KMS-11 (cell line): ENCODE data around the gene CAPN7.

ENCODE experiments used
- H2AFZ ChIP-seq: fragments of 200-600 bp; sonication (generic); 2 replicates; pipeline ENCODE4 v1.6.1; 2016; ENCODE audit warnings: antibody characterized with exemption, mixed run types, low read depth
- H3K27ac ChIP-seq: fragments of 200-600 bp; sonication (generic); 2 replicates; pipeline ENCODE4 v1.6.1; 2016; ENCODE audit warnings: mild to moderate bottlenecking, mixed run types
- H3K27me3 ChIP-seq: fragments of 200-600 bp; sonication (generic); 2 replicates; pipeline ENCODE4 v1.6.1; 2017; ENCODE audit warnings: mild to moderate bottlenecking, low read depth, mixed run types, moderate library complexity; ENCODE audit not compliant: insufficient read depth
- H3K36me3 ChIP-seq: fragments of 200-600 bp; sonication (generic); 2 replicates; pipeline ENCODE4 v1.6.1; 2017; ENCODE audit warnings: mild to moderate bottlenecking, mixed run types; ENCODE audit not compliant: insufficient read depth
- H3K4me1 ChIP-seq: fragments of 200-600 bp; sonication (generic); 2 replicates; pipeline ENCODE4 v1.6.1; 2016; ENCODE audit warnings: mild to moderate bottlenecking, low read depth, mixed run types; ENCODE audit not compliant: poor library complexity, severe bottlenecking
- H3K4me2 ChIP-seq: fragments of 200-600 bp; sonication (generic); 2 replicates; pipeline ENCODE4 v1.7.0; 2016; ENCODE audit warnings: mild to moderate bottlenecking, mixed run types
- H3K4me3 ChIP-seq: fragments of 200-600 bp; sonication (generic); IDR thresholded peaks from 2 replicates; pipeline ENCODE4 v1.6.1; 2017; ENCODE audit warnings: low read depth, low read length, mixed read lengths; ENCODE audit not compliant: insufficient read depth
- H3K79me2 ChIP-seq: fragments of 200-600 bp; sonication (generic); 2 replicates; pipeline ENCODE4 v1.6.1; 2016; ENCODE audit warnings: low read depth, mixed run types; ENCODE audit not compliant: insufficient read depth
- H3K9ac ChIP-seq: fragments of 200-600 bp; sonication (generic); 2 replicates; pipeline ENCODE4 v1.6.1; 2016; ENCODE audit warnings: mild to moderate bottlenecking, mixed run types
- H4K20me1 ChIP-seq: fragments of 200-600 bp; sonication (generic); 2 replicates; pipeline ENCODE4 v1.6.1; 2016; ENCODE audit warnings: mild to moderate bottlenecking, mixed run types; ENCODE audit not compliant: insufficient read depth
- CTCF ChIP-seq: fragments of 200-600 bp; sonication (generic); conservative IDR thresholded peaks from 2 replicates; pipeline ENCODE4 v1.6.1; 2017; ENCODE audit warnings: low read depth, mild to moderate bottlenecking, antibody characterized with exemption, low read length, moderate library complexity, mixed read lengths

The CAPN7 gene

GRCh38 chr3:15171096-15171495, 35.0 kb upstream of the CAPN7 start:
- H4K20me1 ChIP-seq, result no peaks in the 10 kb centered on the region
- H3K4me2 ChIP-seq, result no peak overlapping the region
- H3K4me3 ChIP-seq, result no peak overlapping the region
- no peak overlapping the region for H3K27ac ChIP-seq
- no peak for TF ChIP-seq CTCF
- H3K9ac ChIP-seq, result no peak overlapping the region
- H3K27me3 ChIP-seq, result no peaks in the 10 kb centered on the region; the same call in 1 of the 2 replicates
- no peaks in the 10 kb centered on the region for H3K79me2 ChIP-seq
- H3K4me1 ChIP-seq, result peaks cover 7% of the 10 kb centered on the region
- H2AFZ ChIP-seq, result no peak overlapping the region
- H3K36me3 ChIP-seq, result no peaks in the 10 kb centered on the region

GRCh38 chr3:15172806-15173205, 33.2 kb upstream of the CAPN7 start:
- Histone ChIP-seq H3K9ac (no peak overlapping the region), H3K4me2 (no peak overlapping the region), H2AFZ (no peak overlapping the region), H3K27me3 (no peaks in the 10 kb centered on the region; the same call in 1 of the 2 replicates), H3K36me3 (no peaks in the 10 kb centered on the region), H3K4me3 (no peak overlapping the region), H3K79me2 (no peaks in the 10 kb centered on the region), H4K20me1 (no peaks in the 10 kb centered on the region), H3K27ac (no peak overlapping the region), H3K4me1 (peaks cover 7% of the 10 kb centered on the region)
- no peak for TF ChIP-seq CTCF

- H2AFZ ChIP-seq, result no peak overlapping the region
- peaks cover 15% of the 10 kb centered on the region for H3K4me1 ChIP-seq
- H4K20me1 ChIP-seq, result no peaks in the 10 kb centered on the region
- no peak overlapping the region for H3K27ac ChIP-seq
- no peak for TF ChIP-seq CTCF
- H3K4me3 ChIP-seq, result no peak overlapping the region
- H3K4me2 ChIP-seq, result no peak overlapping the region
- H3K36me3 ChIP-seq, result no peaks in the 10 kb centered on the region
- no peaks in the 10 kb centered on the region for H3K79me2 ChIP-seq
- no peaks in the 10 kb centered on the region; the same call in 1 of the 2 replicates for H3K27me3 ChIP-seq
- no peak overlapping the region for H3K9ac ChIP-seq
Observed at GRCh38 chr3:15174953-15175352, 31.1 kb upstream of the CAPN7 start.

- Histone ChIP-seq H3K27ac (no peak overlapping the region), H3K9ac (no peak overlapping the region), H3K4me3 (no peak overlapping the region), H3K79me2 (no peaks in the 10 kb centered on the region), H2AFZ (no peak overlapping the region), H3K36me3 (no peaks in the 10 kb centered on the region), H4K20me1 (no peaks in the 10 kb centered on the region), H3K4me2 (no peak overlapping the region), H3K4me1 (peaks cover 22% of the 10 kb centered on the region), H3K27me3 (no peaks in the 10 kb centered on the region; the same call in 1 of the 2 replicates)
- TF ChIP-seq CTCF, result no peak
Observed at GRCh38 chr3:15175605-15176004, 30.4 kb upstream of the CAPN7 start.
